GM18951 (cell line): Measurements from ENCODE around the gene EPM2A.

Experiments
- POLR2A ChIP-seq: IDR thresholded peaks from 4 replicates; pipeline ENCODE4 v1.6.1; 2011; ENCODE audit warnings: mild to moderate bottlenecking; ENCODE audit not compliant: insufficient read length, insufficient read depth; ENCODE audit errors: extremely low read depth
- in situ Hi-C: fragments of 300-500 bp; cut with MboI; formaldehyde crosslinking; loops from one replicate; pipeline ENCODE4 v1.12.0; 2022; ENCODE audit warnings: low sequenced_read_pairs, mixed read lengths, inconsistent platforms; ENCODE audit not compliant: unreplicated experiment

EPM2A gene

DNA sequence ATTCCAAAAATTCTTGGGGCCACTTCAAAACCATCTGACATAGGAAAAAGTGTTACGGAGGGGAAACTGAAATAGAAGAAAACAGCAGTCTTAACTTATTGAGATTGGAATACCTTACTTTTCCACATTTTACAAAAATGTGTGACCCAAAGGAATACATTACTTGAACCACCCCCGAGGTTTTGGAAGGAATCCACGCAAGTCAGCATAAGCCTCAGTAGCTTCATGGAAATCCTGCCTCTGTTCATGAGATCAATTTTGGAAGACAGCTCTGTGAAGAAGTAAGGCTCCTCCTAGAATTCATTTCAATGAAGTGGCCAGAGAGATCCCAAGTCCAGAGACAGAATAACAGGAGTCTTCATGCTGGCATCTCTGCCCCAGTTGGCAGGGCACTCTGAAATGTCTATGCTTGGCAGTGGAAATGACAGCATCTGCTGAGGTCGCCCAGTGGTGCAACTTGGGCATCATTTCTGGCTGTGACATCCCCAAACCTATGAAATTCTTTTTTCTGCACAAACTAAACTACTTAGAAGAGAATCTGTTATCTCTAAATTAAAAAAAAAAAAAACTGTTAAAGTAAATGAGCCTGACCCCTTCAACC lies 132.5 kb downstream of the EPM2A start:
- no peak for TF ChIP-seq POLR2A
- in situ Hi-C loops = no loop called here

DNA sequence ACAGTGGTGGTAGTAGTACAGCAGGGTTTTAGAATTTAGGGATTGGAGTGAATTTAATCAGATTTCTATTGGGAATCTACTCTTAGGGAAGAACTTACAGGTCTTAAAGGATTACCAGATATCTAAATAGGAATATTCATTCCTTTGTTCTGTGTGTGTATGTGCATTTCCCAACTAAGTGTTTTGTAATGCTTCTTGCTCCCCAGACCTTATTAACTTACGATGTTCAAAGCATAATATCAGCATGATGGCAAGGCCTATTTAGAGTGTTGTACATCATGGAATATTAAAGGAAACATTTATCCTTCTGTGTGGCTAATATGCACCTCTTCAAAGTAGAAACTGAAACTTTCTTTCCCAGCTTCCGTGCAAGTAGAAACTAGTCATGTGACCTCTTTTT lies 133.9 kb downstream of the EPM2A start:
- in situ Hi-C loops = no loop called here
- TF ChIP-seq POLR2A = no peak

DNA sequence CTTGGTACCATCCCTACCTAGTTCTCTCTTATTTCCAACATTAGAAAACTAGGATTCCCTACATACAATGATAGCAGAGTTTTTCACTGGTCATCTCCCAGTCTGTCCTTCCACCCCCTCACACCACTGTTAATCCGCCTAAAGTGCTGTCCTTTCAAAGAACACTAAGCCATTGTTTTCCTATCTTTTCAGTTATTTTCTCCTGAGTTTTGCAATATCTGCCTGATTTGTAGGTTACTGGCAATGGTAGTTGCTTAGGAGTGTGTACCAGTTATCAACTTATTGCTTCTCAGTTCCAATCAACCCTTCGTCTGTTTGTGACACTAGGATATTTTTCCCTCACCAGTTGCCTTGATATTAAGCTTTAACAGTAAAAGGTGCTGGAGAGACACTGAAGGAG lies 135.0 kb downstream of the EPM2A start:
- TF ChIP-seq POLR2A = no peak
- in situ Hi-C loops = no loop called here

DNA sequence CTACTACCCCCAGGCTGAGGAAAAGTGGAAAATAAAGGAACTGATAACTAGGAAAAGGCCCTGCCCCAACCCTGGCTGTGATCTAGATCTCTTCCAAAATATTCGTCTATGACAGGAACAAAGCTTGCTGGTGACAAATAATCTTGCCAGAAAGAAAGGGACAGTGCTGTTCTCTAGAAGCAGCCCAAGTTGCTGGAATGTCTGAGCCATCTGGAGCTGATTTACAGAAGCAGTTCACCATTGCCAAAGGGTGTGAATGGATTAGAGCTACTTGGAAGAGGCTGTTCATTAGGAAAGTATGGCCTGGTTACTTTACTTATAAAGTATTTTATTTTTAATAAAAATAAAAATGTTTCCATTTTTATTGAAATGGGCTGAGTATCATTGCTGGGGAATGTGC lies 146.3 kb downstream of the EPM2A start:
- TF ChIP-seq POLR2A = no peak
- in situ Hi-C loops = no loop called here

DNA sequence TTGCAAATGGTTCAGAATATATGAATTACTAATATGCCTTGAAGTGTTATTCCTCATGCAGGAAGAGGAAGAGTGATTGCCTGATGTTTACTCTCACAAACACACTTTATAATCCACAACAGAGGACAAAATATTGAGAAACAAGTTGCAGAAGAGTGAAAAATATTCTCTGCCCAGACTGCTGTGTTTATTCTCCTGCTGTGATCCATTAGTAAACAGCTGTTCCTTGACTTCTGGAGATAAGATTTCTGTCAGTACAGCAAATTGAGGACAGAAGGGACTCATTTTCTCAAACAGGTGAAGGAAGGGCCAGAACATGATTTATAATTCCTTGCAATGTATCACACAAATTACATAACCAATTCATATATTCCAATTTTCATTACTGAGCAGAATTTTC lies 148.0 kb downstream of the EPM2A start:
- TF ChIP-seq POLR2A = no peak
- in situ Hi-C loops = no loop called here

DNA sequence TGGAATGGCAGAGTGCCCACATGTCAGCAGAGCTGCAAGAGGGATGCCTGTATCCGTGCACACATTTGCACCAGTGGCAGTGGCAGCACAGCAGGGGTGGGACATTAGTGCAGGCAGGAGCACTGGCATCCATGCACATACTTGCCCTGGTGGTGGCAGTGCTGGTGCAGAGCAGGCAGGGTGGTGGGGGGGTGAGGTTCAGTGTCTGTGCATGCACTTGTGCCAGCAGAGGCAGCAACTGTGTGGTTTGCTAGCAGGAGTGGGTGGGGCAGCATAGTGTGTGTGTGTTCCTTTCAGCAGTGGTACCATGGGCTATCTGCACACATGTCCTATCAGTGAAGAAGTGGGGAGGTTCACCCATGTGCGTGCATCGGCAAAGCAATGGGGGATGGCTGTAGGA lies 151.6 kb downstream of the EPM2A start:
- TF ChIP-seq POLR2A = no peak
- in situ Hi-C loops = no loop called here
